Measurements from ENCODE around the gene ZNF579. TPM values are rescaled to one million over a fixed set of nuclear protein-coding genes. Genes with fewer than 3 reads are reported as not detected.

Gene ZNF579
- total and polyA plus RNA-seq, 2 donors (not counting 3 experiments of a cell fraction or from before 2014, with no cell fraction given): 11.6 to 15.7 TPM

DNA sequence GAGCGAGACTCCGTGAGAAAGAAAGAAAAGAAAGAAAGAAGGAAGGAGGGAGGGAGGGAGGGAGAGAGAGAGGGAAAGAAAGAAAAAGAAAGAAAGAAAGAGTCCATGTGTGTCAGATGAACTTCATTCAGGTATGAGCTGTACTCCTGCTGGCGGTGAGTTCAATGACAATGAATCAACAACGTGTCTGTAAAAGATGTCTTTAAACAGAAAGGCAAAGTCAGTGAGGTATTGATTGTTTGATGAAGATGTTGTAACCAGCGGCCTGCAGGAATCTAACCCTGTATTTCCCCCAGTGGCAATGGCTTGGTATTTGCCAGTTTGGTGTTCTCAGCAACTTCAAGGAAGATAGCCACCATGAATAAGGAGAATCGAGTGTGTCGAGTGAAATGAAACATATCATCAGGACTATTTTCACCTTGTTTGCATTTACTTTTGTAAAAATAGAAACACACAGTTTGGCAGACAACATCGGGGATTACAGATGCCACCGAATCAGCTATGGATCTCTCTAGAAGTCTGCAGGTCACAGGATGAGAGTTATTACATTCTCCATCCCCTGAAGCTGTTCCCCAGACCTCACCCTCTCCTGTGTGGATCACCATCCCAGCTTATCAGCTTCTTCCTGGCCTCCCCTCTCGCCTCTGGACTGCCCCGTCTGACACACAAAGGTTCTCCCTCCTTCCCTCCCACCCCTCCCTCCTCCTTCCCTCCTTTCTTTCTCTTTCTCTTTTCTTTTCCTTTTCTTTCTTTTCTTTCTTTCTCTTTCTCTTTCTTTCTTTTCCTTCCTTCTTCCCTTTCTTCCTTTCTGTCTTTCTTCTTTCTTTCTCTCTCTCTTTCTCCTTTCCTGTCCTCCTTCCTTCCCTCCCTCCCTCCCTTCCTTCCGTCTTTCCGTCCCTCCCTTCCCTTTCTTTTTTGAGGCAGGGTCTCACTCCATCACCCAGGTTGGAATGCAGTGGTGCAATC lies 27.1 kb downstream of the ZNF579 start:
- H3K9me1 ChIP-seq (replicated peaks; ENCODE audit: control insufficient read depth, extremely low read depth, insufficient read depth, low read length): no peaks in the 10 kb centered on the region
- intact Hi-C loops (cut with micrococcal nuclease) (no loop called here), dilution Hi-C loops (cut with MboI; ENCODE audit: extremely low pct_ligation_motif_present, low sequenced_read_pairs) (no loop called here)
- H3K79me2 ChIP-seq (ENCODE audit: control insufficient read depth, insufficient read depth, low read length): no peaks in the 10 kb centered on the region
- BruUV-seq (replicated peaks): no TSS peak
- FAIRE-seq: no peak
- H3K9ac ChIP-seq (replicated peaks; ENCODE audit: extremely low read depth, insufficient read depth, low read length): no peak overlapping the region
- DNase-seq (ENCODE audit: low read depth, low spot score): no peak
- H3K4me1 ChIP-seq (ENCODE audit: control insufficient read depth, extremely low read depth, insufficient read depth, low read length): peaks cover 15% of the 10 kb centered on the region
- H3K27me3 ChIP-seq (ENCODE audit: control insufficient read depth in 2 of 2, insufficient read depth in 2 of 2, low read length in 2 of 2): peaks cover 0 to 3% of the 10 kb centered on the region in 2 experiments
- no peak overlapping the region for H3K4me2 ChIP-seq (ENCODE audit: insufficient read depth, low read length)
- TF ChIP-seq, protein P1, sequence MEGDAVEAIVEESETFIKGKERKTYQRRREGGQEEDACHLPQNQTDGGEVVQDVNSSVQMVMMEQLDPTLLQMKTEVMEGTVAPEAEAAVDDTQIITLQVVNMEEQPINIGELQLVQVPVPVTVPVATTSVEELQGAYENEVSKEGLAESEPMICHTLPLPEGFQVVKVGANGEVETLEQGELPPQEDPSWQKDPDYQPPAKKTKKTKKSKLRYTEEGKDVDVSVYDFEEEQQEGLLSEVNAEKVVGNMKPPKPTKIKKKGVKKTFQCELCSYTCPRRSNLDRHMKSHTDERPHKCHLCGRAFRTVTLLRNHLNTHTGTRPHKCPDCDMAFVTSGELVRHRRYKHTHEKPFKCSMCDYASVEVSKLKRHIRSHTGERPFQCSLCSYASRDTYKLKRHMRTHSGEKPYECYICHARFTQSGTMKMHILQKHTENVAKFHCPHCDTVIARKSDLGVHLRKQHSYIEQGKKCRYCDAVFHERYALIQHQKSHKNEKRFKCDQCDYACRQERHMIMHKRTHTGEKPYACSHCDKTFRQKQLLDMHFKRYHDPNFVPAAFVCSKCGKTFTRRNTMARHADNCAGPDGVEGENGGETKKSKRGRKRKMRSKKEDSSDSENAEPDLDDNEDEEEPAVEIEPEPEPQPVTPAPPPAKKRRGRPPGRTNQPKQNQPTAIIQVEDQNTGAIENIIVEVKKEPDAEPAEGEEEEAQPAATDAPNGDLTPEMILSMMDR (IDR thresholded peaks at IDR 0.05; ENCODE audit: extremely low read depth in 1 of 2, insufficient read depth in 1 of 2, low read depth in 1 of 2, low read length in 2 of 2): no peak
- TF ChIP-seq, protein P2, sequence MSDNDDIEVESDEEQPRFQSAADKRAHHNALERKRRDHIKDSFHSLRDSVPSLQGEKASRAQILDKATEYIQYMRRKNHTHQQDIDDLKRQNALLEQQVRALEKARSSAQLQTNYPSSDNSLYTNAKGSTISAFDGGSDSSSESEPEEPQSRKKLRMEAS (IDR thresholded peaks at IDR 0.05; ENCODE audit: insufficient read depth, insufficient read length): no peak
- TF ChIP-seq EZH2 (IDR thresholded peaks at IDR 0.05; ENCODE audit: borderline replicate concordance, low read depth, low read length, severe bottlenecking): no peak
- no peak for TF ChIP-seq JUN (IDR thresholded peaks at IDR 0.05; ENCODE audit: borderline replicate concordance, insufficient read depth, insufficient read length, low read depth)
- TF ChIP-seq GATA2 (IDR thresholded peaks at IDR 0.05; ENCODE audit: insufficient read depth, insufficient read length, low read depth, low read length): no peak
- TF ChIP-seq FOS (IDR thresholded peaks at IDR 0.05; ENCODE audit: borderline replicate concordance, insufficient read depth, low read length): no peak
- TF ChIP-seq POLR2AphosphoS5 (IDR thresholded peaks at IDR 0.05; ENCODE audit: insufficient read depth, low read depth, low read length): no peak
- no peak for TF ChIP-seq MYC (IDR thresholded peaks at IDR 0.05; ENCODE audit: low read depth, low read length)
- H2AFZ ChIP-seq (ENCODE audit: low read depth, low read length): no peak overlapping the region
- ChIA-PET CTCF (interaction anchor here (1.0 to 1.3 kb wide), 3 partner anchors 13 to 412 kb away, joined by 3 to 4 read pairs (median 4); no protein-coding TSS in a partner anchor), POLR2A (interaction anchor here (0.6 kb wide), 1 partner anchor 71 kb away, joined by 5 read pairs; the partner anchor contains the start of gene ZNF784)
- H3K36me3 ChIP-seq (ENCODE audit: control insufficient read depth in 2 of 2, extremely low read depth in 1 of 2, insufficient read depth in 2 of 2, low read length in 2 of 2): no peaks in the 10 kb centered on the region
- no peaks in the 10 kb centered on the region for H4K20me1 ChIP-seq (replicated peaks; ENCODE audit: control insufficient read depth, extremely low read depth, insufficient read depth, low read length)
- no peak overlapping the region for H3K4me3 ChIP-seq (replicated peaks in 1 of 3; ENCODE audit: insufficient read depth in 1 of 3, low read depth in 1 of 3, low read length in 3 of 3)
- H3K9me3 ChIP-seq (replicated peaks; ENCODE audit: control insufficient read depth, insufficient read depth, low read length): no peaks in the 10 kb centered on the region
- no peak overlapping the region for H3K27ac ChIP-seq (ENCODE audit: insufficient read depth, low read depth, low read length)
